Glutamatergic neuron (in vitro differentiated cells): Measurements from ENCODE around the gene PFDN5. TPM values are rescaled to one million over a fixed set of nuclear protein-coding genes. Genes with fewer than 3 reads are reported as not detected.

Experiments used
- DNase-seq: peaks from one replicate; pipeline ENCODE4 v3.0.0; 2022
- H3K27ac Mint-ChIP-seq: one replicate; pipeline ENCODE4 v1.8.0; 2020; ENCODE audit warnings: mild to moderate bottlenecking, mixed read lengths, inconsistent platforms; ENCODE audit not compliant: unreplicated experiment
- H3K27me3 Mint-ChIP-seq: one replicate; pipeline ENCODE4 v1.8.0; 2020; ENCODE audit warnings: mild to moderate bottlenecking, moderate library complexity, mixed read lengths, inconsistent platforms; ENCODE audit not compliant: unreplicated experiment
- H3K36me3 Mint-ChIP-seq: one replicate; pipeline ENCODE4 v1.8.0; 2020; ENCODE audit warnings: mild to moderate bottlenecking, mixed read lengths, inconsistent platforms; ENCODE audit not compliant: unreplicated experiment
- H3K4me1 Mint-ChIP-seq: one replicate; pipeline ENCODE4 v1.8.0; 2020; ENCODE audit warnings: mild to moderate bottlenecking, low read depth, mixed read lengths, inconsistent platforms; ENCODE audit not compliant: unreplicated experiment
- H3K4me3 Mint-ChIP-seq: one replicate; pipeline ENCODE4 v1.8.0; 2020; ENCODE audit warnings: mild to moderate bottlenecking, mixed read lengths, inconsistent platforms; ENCODE audit not compliant: unreplicated experiment
- H3K9me3 Mint-ChIP-seq: one replicate; pipeline ENCODE4 v1.8.0; 2020; ENCODE audit warnings: mild to moderate bottlenecking, moderate library complexity, mixed read lengths, inconsistent platforms; ENCODE audit not compliant: unreplicated experiment
- CTCF ChIP-seq: fragments of 200-600 bp; sonication (generic); IDR thresholded peaks from one replicate; pipeline ENCODE4 v1.5.0; 2021; ENCODE audit not compliant: partially characterized antibody, unreplicated experiment
- total RNA-seq: library from RNA; stranded (reverse); fragmentation: NEBNext Ultra II Directional; extraction: Animal tissue kit (Norgen Biotek cat#: 25700); gene quantifications from one replicate; pipeline ENCODE4 v1.2.1, GENCODE V29; 2021; ENCODE audit not compliant: unreplicated experiment

The PFDN5 gene
- total RNA-seq, 1 donor from 2014 or later = 292 TPM

GRCh38 chr12:53287741-53288216 lies 7.6 kb upstream of the PFDN5 start:
- DNase-seq = peak; percentile 84
- Mint-ChIP-seq H3K4me3 (no peak overlapping the region), H3K9me3 (peaks cover 1% of the 10 kb centered on the region), H3K27ac (peak overlapping the region; percentile 62), H3K36me3 (no peaks in the 10 kb centered on the region), H3K4me1 (no peaks in the 10 kb centered on the region), H3K27me3 (no peaks in the 10 kb centered on the region)
- peak; percentile 71 for TF ChIP-seq CTCF

- Mint-ChIP-seq H3K36me3 (no peaks in the 10 kb centered on the region), H3K4me1 (no peaks in the 10 kb centered on the region), H3K4me3 (no peak overlapping the region), H3K9me3 (peaks cover 1% of the 10 kb centered on the region), H3K27ac (peak overlapping the region; percentile 62), H3K27me3 (no peaks in the 10 kb centered on the region)
- no peak for TF ChIP-seq CTCF
- no peak for DNase-seq
Measured at GRCh38 chr12:53288322-53288721, 7.0 kb upstream of the PFDN5 start.

GRCh38 chr12:53289891-53290290 lies 5.5 kb upstream of the PFDN5 start:
- no peak overlapping the region for H3K4me3 Mint-ChIP-seq
- H3K4me1 Mint-ChIP-seq = peaks cover under 1% of the 10 kb centered on the region
- no peaks in the 10 kb centered on the region for H3K27me3 Mint-ChIP-seq
- no peak for DNase-seq
- TF ChIP-seq CTCF = no peak
- H3K9me3 Mint-ChIP-seq = peaks cover 1% of the 10 kb centered on the region
- H3K27ac Mint-ChIP-seq = no peak overlapping the region
- H3K36me3 Mint-ChIP-seq = no peaks in the 10 kb centered on the region

- Mint-ChIP-seq H3K9me3 (peaks cover 1% of the 10 kb centered on the region), H3K27ac (no peak overlapping the region), H3K4me3 (no peak overlapping the region), H3K4me1 (peaks cover 4% of the 10 kb centered on the region), H3K36me3 (no peaks in the 10 kb centered on the region), H3K27me3 (no peaks in the 10 kb centered on the region)
- DNase-seq = no peak
- no peak for TF ChIP-seq CTCF
Measured at GRCh38 chr12:53290661-53291060, 4.7 kb upstream of the PFDN5 start.

- H3K27me3 Mint-ChIP-seq = no peaks in the 10 kb centered on the region
- peaks cover 4% of the 10 kb centered on the region for H3K4me1 Mint-ChIP-seq
- no peak overlapping the region for H3K27ac Mint-ChIP-seq
- peaks cover 4% of the 10 kb centered on the region for H3K9me3 Mint-ChIP-seq
- DNase-seq = no peak
- H3K4me3 Mint-ChIP-seq = no peak overlapping the region
- TF ChIP-seq CTCF = no peak
- H3K36me3 Mint-ChIP-seq = no peaks in the 10 kb centered on the region
Measured at GRCh38 chr12:53292426-53292825, 2.9 kb upstream of the PFDN5 start.
